Astrocyte (in vitro differentiated cells and primary cell): ENCODE results near the gene GUCY2C.

Source experiments
- EZH2 ChIP-seq: IDR thresholded peaks from 2 replicates; pipeline ENCODE4 v1.6.1; 2012; ENCODE audit warnings: mild to moderate bottlenecking, low read length, inconsistent platforms; ENCODE audit not compliant: insufficient read depth
- TF ChIP-seq, protein P1 (sequence below): IDR thresholded peaks from 2 replicates; pipeline ENCODE4 v1.5.1; 2011; ENCODE audit warnings: low read depth, mild to moderate bottlenecking, inconsistent platforms, low read length, moderate library complexity; ENCODE audit not compliant: insufficient read depth

DNA sequence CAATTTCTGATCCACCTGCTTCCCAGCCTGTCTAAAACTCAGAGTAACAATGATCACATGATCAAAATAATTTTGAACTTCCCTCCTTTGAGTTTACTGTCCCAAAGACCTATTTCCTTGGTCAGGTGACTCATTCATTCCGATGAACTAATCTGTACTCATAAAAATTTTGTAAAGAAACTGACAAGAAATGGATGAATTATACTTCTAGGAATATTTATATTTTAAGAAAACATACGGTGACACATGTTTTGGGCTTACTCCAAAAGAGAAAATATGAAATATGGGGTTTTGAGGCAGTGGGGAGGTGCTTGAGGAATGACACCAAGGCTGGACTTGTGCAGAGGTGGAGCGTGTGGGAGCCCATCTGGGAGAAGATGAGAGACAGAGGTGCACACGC, 42.0 kb downstream of the GUCY2C start:
- TF ChIP-seq, protein P1, sequence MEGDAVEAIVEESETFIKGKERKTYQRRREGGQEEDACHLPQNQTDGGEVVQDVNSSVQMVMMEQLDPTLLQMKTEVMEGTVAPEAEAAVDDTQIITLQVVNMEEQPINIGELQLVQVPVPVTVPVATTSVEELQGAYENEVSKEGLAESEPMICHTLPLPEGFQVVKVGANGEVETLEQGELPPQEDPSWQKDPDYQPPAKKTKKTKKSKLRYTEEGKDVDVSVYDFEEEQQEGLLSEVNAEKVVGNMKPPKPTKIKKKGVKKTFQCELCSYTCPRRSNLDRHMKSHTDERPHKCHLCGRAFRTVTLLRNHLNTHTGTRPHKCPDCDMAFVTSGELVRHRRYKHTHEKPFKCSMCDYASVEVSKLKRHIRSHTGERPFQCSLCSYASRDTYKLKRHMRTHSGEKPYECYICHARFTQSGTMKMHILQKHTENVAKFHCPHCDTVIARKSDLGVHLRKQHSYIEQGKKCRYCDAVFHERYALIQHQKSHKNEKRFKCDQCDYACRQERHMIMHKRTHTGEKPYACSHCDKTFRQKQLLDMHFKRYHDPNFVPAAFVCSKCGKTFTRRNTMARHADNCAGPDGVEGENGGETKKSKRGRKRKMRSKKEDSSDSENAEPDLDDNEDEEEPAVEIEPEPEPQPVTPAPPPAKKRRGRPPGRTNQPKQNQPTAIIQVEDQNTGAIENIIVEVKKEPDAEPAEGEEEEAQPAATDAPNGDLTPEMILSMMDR = no peak
- no peak for TF ChIP-seq EZH2
